ENCODE results near the gene MXRA7.

DNA sequence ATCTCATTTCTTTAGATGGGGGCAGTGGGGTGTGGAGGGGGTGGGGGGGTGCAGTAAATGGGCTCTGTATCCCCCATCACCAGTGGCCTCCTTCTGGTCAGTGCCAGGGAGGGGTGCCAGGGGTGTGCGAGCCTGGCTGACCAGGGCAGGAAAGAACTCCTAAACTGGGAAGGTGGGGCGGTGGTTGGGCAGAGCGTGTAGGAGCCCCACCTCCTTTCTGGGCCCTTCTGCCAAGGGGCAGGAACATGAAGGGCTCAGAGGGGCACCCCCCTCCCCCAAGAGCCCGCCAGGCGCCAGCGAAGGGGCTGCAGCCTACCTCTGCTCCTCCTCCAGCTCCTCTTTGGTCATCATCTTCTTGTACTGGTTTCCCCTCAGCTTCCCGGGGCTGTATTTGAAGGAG is 26.0 kb downstream of the MXRA7 start:
- TF ChIP-seq POLR2A (IDR thresholded peaks at IDR 0.05): no peak
- TF ChIP-seq, protein P1, sequence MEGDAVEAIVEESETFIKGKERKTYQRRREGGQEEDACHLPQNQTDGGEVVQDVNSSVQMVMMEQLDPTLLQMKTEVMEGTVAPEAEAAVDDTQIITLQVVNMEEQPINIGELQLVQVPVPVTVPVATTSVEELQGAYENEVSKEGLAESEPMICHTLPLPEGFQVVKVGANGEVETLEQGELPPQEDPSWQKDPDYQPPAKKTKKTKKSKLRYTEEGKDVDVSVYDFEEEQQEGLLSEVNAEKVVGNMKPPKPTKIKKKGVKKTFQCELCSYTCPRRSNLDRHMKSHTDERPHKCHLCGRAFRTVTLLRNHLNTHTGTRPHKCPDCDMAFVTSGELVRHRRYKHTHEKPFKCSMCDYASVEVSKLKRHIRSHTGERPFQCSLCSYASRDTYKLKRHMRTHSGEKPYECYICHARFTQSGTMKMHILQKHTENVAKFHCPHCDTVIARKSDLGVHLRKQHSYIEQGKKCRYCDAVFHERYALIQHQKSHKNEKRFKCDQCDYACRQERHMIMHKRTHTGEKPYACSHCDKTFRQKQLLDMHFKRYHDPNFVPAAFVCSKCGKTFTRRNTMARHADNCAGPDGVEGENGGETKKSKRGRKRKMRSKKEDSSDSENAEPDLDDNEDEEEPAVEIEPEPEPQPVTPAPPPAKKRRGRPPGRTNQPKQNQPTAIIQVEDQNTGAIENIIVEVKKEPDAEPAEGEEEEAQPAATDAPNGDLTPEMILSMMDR (IDR thresholded peaks at IDR 0.05): no peak
- TF ChIP-seq POLR2AphosphoS5 (IDR thresholded peaks at IDR 0.05): no peak
- no peak for TF ChIP-seq EP300 (IDR thresholded peaks at IDR 0.05; ENCODE audit: low read depth)

All from transverse colon (tissue), 4 donors.